Prostate gland (tissue), 2 donors: ENCODE data around the gene TRAF1. TPM values are rescaled to one million over a fixed set of nuclear protein-coding genes. Genes with fewer than 3 reads are reported as not detected.

Experiments used
- DNase-seq: peaks from one replicate; pipeline ENCODE4 v3.0.0-alpha.2; 2019; ENCODE audit warnings: low spot score
- H3K27ac ChIP-seq, 2 donors: fragments of 200-600 bp; sonication (generic); 2 replicates each; pipeline ENCODE4 v1.5.1; 2017 to 2019
- H3K27me3 ChIP-seq: fragments of 200-600 bp; sonication (generic); replicated peaks from 2 replicates; pipeline ENCODE4 v1.5.1; 2019; ENCODE audit not compliant: insufficient read depth
- H3K36me3 ChIP-seq, 2 donors: fragments of 200-600 bp; sonication (generic); 1 replicate in 1 of 2; 2 replicates in 1 of 2; pipeline versions ENCODE4 v1.5.1 to v1.8.1; 2017 to 2019
- H3K4me1 ChIP-seq: fragments of 200-600 bp; sonication (generic); replicated peaks from 2 replicates; pipeline ENCODE4 v1.5.1; 2019
- H3K4me3 ChIP-seq, 2 donors: fragments of 200-600 bp; sonication (generic); 2 replicates each; pipeline ENCODE4 v1.5.1; 2017 to 2019
- H3K9me3 ChIP-seq: fragments of 200-600 bp; sonication (generic); 2 replicates; pipeline ENCODE4 v1.5.1; 2017
- POLR2A ChIP-seq: fragments of 450-650 bp; IDR thresholded peaks from one replicate; pipeline ENCODE4 v1.6.1; 2016; ENCODE audit warnings: antibody characterized with exemption, mild to moderate bottlenecking
- POLR2AphosphoS5 ChIP-seq: sonication (generic); formaldehyde crosslinking; IDR thresholded peaks from one replicate; pipeline ENCODE4 v1.6.1; 2017; ENCODE audit warnings: antibody characterized with exemption
- WGBS: methylation state at CpG from one replicate; pipeline ENCODE4 v1.1.5; 2018; 5-methylcytosine and 5-hydroxymethylcytosine counted together
- intact Hi-C: fragments of 100-400 bp; cut with DNase I; formaldehyde crosslinking; loops from one replicate; pipeline ENCODE4 v1.14.2; 2022
- total RNA-seq, 2 donors: library from RNA; depleted of rRNA; stranded (reverse); fragments of >200 nt; gene quantifications; one replicate each; pipeline ENCODE4 v1.1.0, GENCODE V29; 2016
- TF ChIP-seq, protein P1 (sequence below), 4 experiments: fragments of 200-600 bp in 2 of 4; fragments of 450-650 bp in 2 of 4; sonication (generic) in 2 of 4; IDR thresholded peaks; 1 replicate in 3 of 4; 2 replicates in 1 of 4; pipeline ENCODE4 v1.5.1; 2016 to 2019; ENCODE audit warnings: antibody characterized with exemption in 4 of 4, mild to moderate bottlenecking in 2 of 4, moderate library complexity in 2 of 4

Gene TRAF1
- total RNA-seq, 2 donors from 2014 or later, result 3.1 to 6.9 TPM

DNA sequence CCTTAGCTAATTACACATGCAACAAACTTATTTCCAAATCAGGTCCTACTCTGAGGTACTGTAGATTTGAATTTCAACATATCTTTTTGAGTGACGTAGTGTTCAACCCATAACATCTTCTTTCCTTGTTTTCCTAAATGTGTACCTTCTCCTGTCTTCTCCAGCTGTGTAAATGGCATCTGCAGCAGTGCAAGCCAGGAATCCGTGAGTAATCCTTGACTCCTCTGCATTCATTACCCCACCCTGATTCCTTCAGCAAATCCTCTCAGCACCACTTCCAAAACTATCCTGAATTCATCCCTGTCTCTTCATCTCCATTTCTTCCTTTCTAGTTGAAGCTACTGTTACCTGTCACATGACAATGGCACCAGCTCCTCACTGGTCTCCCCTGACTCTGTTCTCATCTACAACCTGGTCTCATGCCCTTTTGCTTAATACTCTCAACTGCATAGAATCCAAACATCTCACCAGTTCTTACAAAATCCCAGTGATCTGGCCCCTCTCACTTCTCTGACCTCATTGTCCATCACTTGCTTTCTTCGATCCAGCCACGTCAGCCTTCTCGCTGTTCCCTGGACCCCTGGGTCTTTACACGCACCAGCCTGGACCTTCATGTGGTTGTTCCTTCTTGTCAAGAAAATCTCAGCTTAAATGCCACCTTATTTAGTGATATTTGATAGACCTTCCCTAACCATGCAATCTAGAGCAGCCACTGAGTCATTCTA is 14.6 kb upstream of the TRAF1 start:
- Histone ChIP-seq H3K9me3 (no peaks in the 10 kb centered on the region), H3K4me1 (peaks cover 2% of the 10 kb centered on the region), H3K4me3 (no peak overlapping the region), H3K27me3 (no peaks in the 10 kb centered on the region), H3K27ac (peak overlapping the region; percentile 48 to 71), H3K36me3 (no peaks in the 10 kb centered on the region)
- DNase-seq, result no peak
- TF ChIP-seq, protein P1, sequence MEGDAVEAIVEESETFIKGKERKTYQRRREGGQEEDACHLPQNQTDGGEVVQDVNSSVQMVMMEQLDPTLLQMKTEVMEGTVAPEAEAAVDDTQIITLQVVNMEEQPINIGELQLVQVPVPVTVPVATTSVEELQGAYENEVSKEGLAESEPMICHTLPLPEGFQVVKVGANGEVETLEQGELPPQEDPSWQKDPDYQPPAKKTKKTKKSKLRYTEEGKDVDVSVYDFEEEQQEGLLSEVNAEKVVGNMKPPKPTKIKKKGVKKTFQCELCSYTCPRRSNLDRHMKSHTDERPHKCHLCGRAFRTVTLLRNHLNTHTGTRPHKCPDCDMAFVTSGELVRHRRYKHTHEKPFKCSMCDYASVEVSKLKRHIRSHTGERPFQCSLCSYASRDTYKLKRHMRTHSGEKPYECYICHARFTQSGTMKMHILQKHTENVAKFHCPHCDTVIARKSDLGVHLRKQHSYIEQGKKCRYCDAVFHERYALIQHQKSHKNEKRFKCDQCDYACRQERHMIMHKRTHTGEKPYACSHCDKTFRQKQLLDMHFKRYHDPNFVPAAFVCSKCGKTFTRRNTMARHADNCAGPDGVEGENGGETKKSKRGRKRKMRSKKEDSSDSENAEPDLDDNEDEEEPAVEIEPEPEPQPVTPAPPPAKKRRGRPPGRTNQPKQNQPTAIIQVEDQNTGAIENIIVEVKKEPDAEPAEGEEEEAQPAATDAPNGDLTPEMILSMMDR (IDR thresholded peaks at IDR 0.05), result no peak
- TF ChIP-seq POLR2AphosphoS5, result no peak
- no peak for TF ChIP-seq POLR2A
- 83% methylated on average over 6 of the region's 6 CpGs for WGBS
- intact Hi-C loops, result no loop called here

DNA sequence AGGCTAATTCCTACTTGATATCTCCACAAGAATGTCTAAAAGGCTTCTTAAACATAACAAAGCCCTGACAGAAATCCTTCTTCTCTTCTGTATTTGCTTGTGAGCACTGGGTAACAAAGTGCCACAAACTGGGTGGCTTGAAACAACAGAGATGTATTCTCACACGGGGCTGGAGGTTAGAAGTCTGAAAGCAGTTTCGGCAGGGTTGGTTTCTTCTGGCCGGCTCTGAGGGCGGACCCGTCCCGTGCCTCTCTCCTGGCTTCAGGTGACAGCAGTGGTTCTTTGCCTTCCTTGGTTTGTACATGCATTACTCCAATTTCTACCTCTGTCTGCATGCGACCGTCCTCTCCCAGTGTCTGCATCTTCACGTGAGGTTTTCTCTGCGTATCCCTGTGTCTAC is 14.0 kb upstream of the TRAF1 start:
- H3K36me3 ChIP-seq, result no peaks in the 10 kb centered on the region
- H3K4me1 ChIP-seq, result peaks cover 9% of the 10 kb centered on the region
- DNase-seq, result no peak
- H3K27me3 ChIP-seq, result no peaks in the 10 kb centered on the region
- no peak overlapping the region for H3K4me3 ChIP-seq
- intact Hi-C loops, result no loop called here
- no peaks in the 10 kb centered on the region for H3K9me3 ChIP-seq
- TF ChIP-seq POLR2AphosphoS5 (no peak), POLR2A (no peak)
- TF ChIP-seq, protein P1 (IDR thresholded peaks at IDR 0.05), result no peak
- 85% methylated on average over 10 of the region's 10 CpGs for WGBS
- peak overlapping the region in 1 of 2 donors; percentile 18 for H3K27ac ChIP-seq

DNA sequence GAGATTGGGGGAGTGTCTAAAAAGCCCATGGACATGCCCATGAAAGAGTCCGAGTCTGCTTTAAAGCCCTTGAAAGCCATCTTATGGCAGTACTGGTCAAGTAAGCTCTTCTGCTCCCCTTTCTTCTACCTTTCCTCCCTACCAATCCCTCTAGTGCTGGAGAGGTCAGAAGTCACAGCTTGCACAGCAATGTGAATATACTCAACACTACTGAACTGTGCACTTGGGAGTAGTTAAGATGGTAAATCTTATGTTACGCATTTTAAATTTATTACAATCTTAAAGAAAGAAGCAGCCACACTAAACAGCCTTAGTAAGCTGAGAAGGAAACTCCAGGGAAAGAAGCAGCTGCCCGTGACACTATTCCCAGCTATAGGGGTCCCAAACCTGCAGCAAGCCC is 12.3 kb upstream of the TRAF1 start:
- Histone ChIP-seq H3K4me1 (peaks cover 16% of the 10 kb centered on the region), H3K27me3 (no peaks in the 10 kb centered on the region), H3K27ac (no peak overlapping the region), H3K4me3 (no peak overlapping the region), H3K36me3 (no peaks in the 10 kb centered on the region), H3K9me3 (no peaks in the 10 kb centered on the region)
- 94% methylated on average over 3 of the region's 3 CpGs for WGBS
- DNase-seq, result no peak
- TF ChIP-seq POLR2A (no peak), POLR2AphosphoS5 (no peak)
- TF ChIP-seq, protein P1 (IDR thresholded peaks at IDR 0.05), result no peak
- intact Hi-C loops, result loop anchor here (10.0 kb wide), 2 partner anchors 136 to 184 kb away; partner anchors contain the start of gene CNTRL

DNA sequence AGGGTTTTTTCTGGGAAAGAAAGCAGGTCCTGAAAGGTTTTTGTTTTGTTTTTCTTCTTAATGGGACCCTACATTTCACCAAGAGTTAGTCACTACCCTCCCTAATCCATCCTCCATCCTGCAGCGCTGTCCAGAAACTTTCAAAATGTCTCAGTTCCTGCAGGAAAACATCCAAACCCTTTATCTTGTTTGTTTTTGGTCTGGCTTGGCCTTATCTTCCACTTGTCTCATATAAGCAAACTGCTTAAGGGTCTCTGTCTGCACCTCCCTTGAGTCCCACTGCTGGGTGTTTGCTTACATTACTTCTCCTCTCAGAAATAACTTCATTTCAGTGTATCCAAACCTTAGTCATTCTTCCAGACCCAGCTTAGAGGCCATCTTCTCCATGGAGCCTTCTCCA is 11.0 kb upstream of the TRAF1 start:
- Histone ChIP-seq H3K4me1 (peaks cover 16% of the 10 kb centered on the region), H3K9me3 (no peaks in the 10 kb centered on the region), H3K27me3 (no peaks in the 10 kb centered on the region), H3K27ac (peak overlapping the region; percentile 80 to 84), H3K4me3 (no peak overlapping the region), H3K36me3 (no peaks in the 10 kb centered on the region)
- no peak for TF ChIP-seq POLR2AphosphoS5
- no peak for TF ChIP-seq POLR2A
- TF ChIP-seq, protein P1 (IDR thresholded peaks at IDR 0.05), result no peak
- 40% methylated on average over 1 of the region's 1 CpG for WGBS
- no peak for DNase-seq
- intact Hi-C loops, result loop anchor here (2.0 to 10.0 kb wide), 4 partner anchors 61 to 183 kb away; partner anchors contain the start of genes CNTRL and PHF19

DNA sequence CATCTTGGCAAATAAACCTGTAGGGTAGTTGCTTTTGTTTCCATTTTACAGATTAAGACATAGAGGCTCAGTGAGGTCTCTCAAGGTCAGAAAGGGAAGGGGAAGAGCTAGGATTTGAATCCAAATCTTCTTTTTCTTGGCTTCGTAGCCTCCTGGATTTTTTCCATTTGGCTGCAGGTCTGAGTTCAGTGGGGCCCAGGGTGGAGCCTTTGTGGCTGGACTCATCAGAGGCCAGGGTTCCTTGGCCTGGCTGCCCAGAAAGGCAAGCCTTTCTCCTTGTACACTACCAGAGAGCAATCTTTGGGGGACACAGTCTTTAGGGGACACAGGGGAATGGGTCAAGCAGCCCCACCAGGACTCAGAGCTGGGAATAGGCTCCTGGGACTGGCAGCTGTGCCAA is 10.5 kb upstream of the TRAF1 start:
- Histone ChIP-seq H3K4me1 (peaks cover 16% of the 10 kb centered on the region), H3K27ac (peak overlapping the region; percentile 80 to 84), H3K27me3 (no peaks in the 10 kb centered on the region), H3K36me3 (no peaks in the 10 kb centered on the region), H3K4me3 (no peak overlapping the region), H3K9me3 (no peaks in the 10 kb centered on the region)
- no peak for DNase-seq
- 27% methylated on average over 1 of the region's 1 CpG for WGBS
- TF ChIP-seq, protein P1 (IDR thresholded peaks at IDR 0.05), result no peak
- TF ChIP-seq POLR2AphosphoS5 (no peak), POLR2A (no peak)
- intact Hi-C loops, result loop anchor here (2.0 to 10.0 kb wide), 4 partner anchors 60 to 182 kb away; partner anchors contain the start of genes CNTRL and PHF19
